A549 (cell line): Measurements from ENCODE around the gene SLC35B4. TPM values are rescaled to one million over a fixed set of nuclear protein-coding genes. Genes with fewer than 3 reads are reported as not detected.

Experiments
- ATAC-seq, 2 experiments: fragments of 200-7000 bp in 1 of 2; fragments of >200 bp in 1 of 2; cut with Nextera tagmentation in 1 of 2; cut with Tn5 transposase in 1 of 2; 3 replicates each; pipeline versions ENCODE4 v1.8.0 to v1.9.1; 2018 to 2020; ENCODE audit warnings: mild to moderate bottlenecking in 1 of 2, moderate library complexity in 1 of 2
- CTCF ChIA-PET: fragments of 300-600 bp; sonication (Branson Sonifier 250); formaldehyde crosslinking; extraction: SDS; loops from one replicate; lab custom pipeline; 2021; ENCODE audit warnings: antibody characterized with exemption, inconsistent platforms; lab: Yijun Ruan, JAX
- POLR2A ChIA-PET: fragments of 350-600 bp; formaldehyde crosslinking; extraction: SDS; loops from one replicate; lab custom pipeline; 2021; ENCODE audit warnings: antibody characterized with exemption, inconsistent platforms; lab: Yijun Ruan, JAX
- DNase-seq, 2 experiments: peaks; one replicate each; pipeline versions ENCODE4 v3.0.0 to v3.0.0-alpha.2; 2011 to 2016; ENCODE audit warnings: low read depth in 1 of 2, low spot score in 1 of 2
- FAIRE-seq: peaks from 2 replicates; lab custom pipeline; 2011; peaks lifted over from hg19 to GRCh38; lab: Jason Lieb, UNC
- H3K27ac ChIP-seq, 2 experiments: fragments of >200 bp; sonication (Bioruptor Twin); formaldehyde crosslinking; 3 replicates each; pipeline ENCODE4 v1.5.1; 2016 to 2017
- H3K4me1 ChIP-seq: fragments of >200 bp; sonication (Bioruptor Twin); formaldehyde crosslinking; 3 replicates; pipeline ENCODE4 v1.6.1; 2016
- H3K4me2 ChIP-seq: fragments of >200 bp; sonication (Bioruptor Twin); formaldehyde crosslinking; 3 replicates; pipeline ENCODE4 v1.6.1; 2016
- H3K4me3 ChIP-seq: fragments of >200 bp; sonication (Bioruptor Twin); formaldehyde crosslinking; 3 replicates; pipeline ENCODE4 v1.5.1; 2016
- H3K9me3 ChIP-seq: fragments of >200 bp; sonication (Bioruptor Twin); formaldehyde crosslinking; 3 replicates; pipeline ENCODE4 v1.6.1; 2016
- CBX2 ChIP-seq: fragments of 200-600 bp; sonication (generic); IDR thresholded peaks from 2 replicates; pipeline ENCODE4 v1.6.1; 2016; ENCODE audit warnings: low read depth, mild to moderate bottlenecking, borderline replicate concordance
- CEBPB ChIP-seq, 2 experiments: fragments of >200 bp in 1 of 2; sonication (Bioruptor Twin) in 1 of 2; formaldehyde crosslinking in 1 of 2; IDR thresholded peaks; 2 replicates each; pipeline ENCODE4 v1.6.1; 2012 to 2016
- CHD2 ChIP-seq: fragments of 150-350 bp; IDR thresholded peaks from 2 replicates; pipeline ENCODE4 v1.6.1; 2014; ENCODE audit warnings: low read length; ENCODE audit not compliant: partially characterized antibody
- FOSB ChIP-seq: fragments of 250-450 bp; sonication (Bioruptor Pico); IDR thresholded peaks from 2 replicates; pipeline ENCODE4 v1.5.0; 2020; ENCODE audit warnings: mild to moderate bottlenecking, moderate library complexity
- FOXS1 ChIP-seq: fragments of 250-450 bp; sonication (Bioruptor Pico); IDR thresholded peaks from 2 replicates; pipeline ENCODE4 v1.5.0; 2020; ENCODE audit warnings: mild to moderate bottlenecking, moderate library complexity
- HOXA7 ChIP-seq: fragments of 250-450 bp; sonication (Bioruptor Pico); IDR thresholded peaks from 2 replicates; pipeline ENCODE4 v1.5.0; 2020; ENCODE audit warnings: mild to moderate bottlenecking, moderate library complexity
- HOXB5 ChIP-seq: fragments of 250-450 bp; sonication (Bioruptor Pico); IDR thresholded peaks from 2 replicates; pipeline ENCODE4 v1.5.0; 2020; ENCODE audit warnings: mild to moderate bottlenecking, moderate library complexity
- JUNB ChIP-seq: fragments of >200 bp; sonication (Bioruptor Twin); formaldehyde crosslinking; IDR thresholded peaks from 2 replicates; pipeline ENCODE4 v1.6.1; 2016
- KDM5A ChIP-seq: fragments of 200-600 bp; sonication (generic); IDR thresholded peaks from 2 replicates; pipeline ENCODE4 v1.6.1; 2016; ENCODE audit warnings: antibody characterized with exemption, mild to moderate bottlenecking
- MAFK ChIP-seq: fragments of 450-650 bp; IDR thresholded peaks from 2 replicates; pipeline ENCODE4 v1.6.1; 2014; ENCODE audit not compliant: partially characterized antibody
- MAZ ChIP-seq: fragments of 150-350 bp; IDR thresholded peaks from 2 replicates; pipeline ENCODE4 v1.6.1; 2014; ENCODE audit warnings: antibody characterized with exemption, low read depth, low read length, borderline replicate concordance
- NPAS2 ChIP-seq: fragments of 250-450 bp; sonication (Bioruptor Pico); IDR thresholded peaks from 2 replicates; pipeline ENCODE4 v1.8.0; 2022; ENCODE audit warnings: mild to moderate bottlenecking, moderate library complexity, borderline replicate concordance
- PHF8 ChIP-seq: fragments of 200-600 bp; sonication (generic); IDR thresholded peaks from 2 replicates; pipeline ENCODE4 v1.6.1; 2016; ENCODE audit warnings: low read depth, mild to moderate bottlenecking, antibody characterized with exemption, moderate library complexity, borderline replicate concordance
- RAD21 ChIP-seq, 2 experiments: fragments of >200 bp in 1 of 2; sonication (Bioruptor Twin) in 1 of 2; formaldehyde crosslinking in 1 of 2; IDR thresholded peaks in 1 of 2; conservative IDR thresholded peaks in 1 of 2; 2 replicates in 1 of 2; 3 replicates in 1 of 2; pipeline ENCODE4 v1.6.1; 2012 to 2018; ENCODE audit warnings: inconsistent platforms in 1 of 2
- RARB ChIP-seq: fragments of 250-450 bp; sonication (Bioruptor Pico); IDR thresholded peaks from 2 replicates; pipeline ENCODE4 v1.8.0; 2021; ENCODE audit warnings: mild to moderate bottlenecking, moderate library complexity
- RCOR1 ChIP-seq: fragments of 150-350 bp; IDR thresholded peaks from 2 replicates; pipeline ENCODE4 v1.6.1; 2014; ENCODE audit warnings: antibody characterized with exemption, low read length, low read depth
- ZC3H11A ChIP-seq: fragments of 450-650 bp; IDR thresholded peaks from 2 replicates; pipeline ENCODE4 v1.6.1; 2014; ENCODE audit warnings: antibody characterized with exemption, mild to moderate bottlenecking
- ZFP36 ChIP-seq: fragments of 450-650 bp; IDR thresholded peaks from 2 replicates; pipeline ENCODE4 v1.6.1; 2014; ENCODE audit warnings: borderline replicate concordance; ENCODE audit not compliant: partially characterized antibody
- ZNF302 ChIP-seq: fragments of 250-450 bp; sonication (Bioruptor Pico); IDR thresholded peaks from 2 replicates; pipeline ENCODE4 v1.9.0; 2021; ENCODE audit warnings: inconsistent platforms, mild to moderate bottlenecking, moderate library complexity
- ZSCAN20 ChIP-seq: fragments of 250-450 bp; sonication (Bioruptor Pico); IDR thresholded peaks from 2 replicates; pipeline ENCODE4 v1.8.0; 2022; ENCODE audit warnings: mild to moderate bottlenecking, moderate library complexity
- WGBS: methylation state at CpG from one replicate; pipeline ENCODE4 v1.1.6; 2017; ENCODE audit errors: missing lambda C conversion rate; 5-methylcytosine and 5-hydroxymethylcytosine counted together
- polyA plus RNA-seq, 4 experiments: library from polyadenylated mRNA; depleted of rRNA in 3 of 4; stranded (reverse); fragments of >200 nt; fragmentation: RNase III in 1 of 4; extraction: RNeasy Plus Mini Kit Qiagen cat#74134 plus additional on column Dnase treatment in 1 of 4; gene quantifications; 2 replicates in 3 of 4; 3 replicates in 1 of 4; pipeline ENCODE4 v1.2.3, GENCODE V29; 2011 to 2017
- TF ChIP-seq, protein P1 (sequence below): IDR thresholded peaks from 2 replicates; pipeline ENCODE4 v1.6.1; 2012
- TF ChIP-seq, protein P2 (sequence below): IDR thresholded peaks from 2 replicates; pipeline ENCODE4 v1.6.1; 2012

Gene SLC35B4
- polyA plus RNA-seq, 2 of the 4 experiments (the other 2 are of a cell fraction): 32.8 to 73.0 TPM

DNA sequence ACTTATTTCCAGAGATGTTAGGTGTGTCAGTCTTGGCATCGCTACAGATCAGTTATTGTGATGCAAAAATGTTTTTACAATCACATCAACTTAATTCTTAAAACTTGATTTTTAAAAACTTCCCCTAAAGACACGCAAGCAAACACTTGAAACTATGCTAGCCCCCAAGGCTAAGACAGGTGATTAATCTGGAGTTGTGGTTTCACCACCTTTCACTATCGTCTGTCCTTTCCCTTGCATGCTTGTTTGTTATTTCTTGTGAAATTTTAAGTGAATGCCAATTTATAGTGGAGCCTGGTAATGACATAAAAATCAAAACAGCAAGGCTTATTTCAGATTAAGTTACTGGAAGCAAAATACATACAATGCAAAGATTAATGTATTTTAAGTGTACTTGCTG, 70.4 kb downstream of the SLC35B4 start (continued):
- no peak for TF ChIP-seq RCOR1
- TF ChIP-seq RAD21 (conservative IDR thresholded peaks at IDR 0.05 in 1 of 2, IDR thresholded peaks at IDR 0.05 in 1 of 2): no peak
- no peak for TF ChIP-seq FOXS1 (CRISPR knock-in tag)
- TF ChIP-seq MAZ: no peak
- TF ChIP-seq PHF8: no peak
- no peak for TF ChIP-seq CBX2
- TF ChIP-seq, protein P1, sequence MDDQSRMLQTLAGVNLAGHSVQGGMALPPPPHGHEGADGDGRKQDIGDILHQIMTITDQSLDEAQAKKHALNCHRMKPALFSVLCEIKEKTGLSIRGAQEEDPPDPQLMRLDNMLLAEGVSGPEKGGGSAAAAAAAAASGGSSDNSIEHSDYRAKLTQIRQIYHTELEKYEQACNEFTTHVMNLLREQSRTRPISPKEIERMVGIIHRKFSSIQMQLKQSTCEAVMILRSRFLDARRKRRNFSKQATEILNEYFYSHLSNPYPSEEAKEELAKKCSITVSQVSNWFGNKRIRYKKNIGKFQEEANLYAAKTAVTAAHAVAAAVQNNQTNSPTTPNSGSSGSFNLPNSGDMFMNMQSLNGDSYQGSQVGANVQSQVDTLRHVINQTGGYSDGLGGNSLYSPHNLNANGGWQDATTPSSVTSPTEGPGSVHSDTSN: no peak
- no peak for TF ChIP-seq RARB (CRISPR knock-in tag)
- TF ChIP-seq ZNF302 (CRISPR knock-in tag): no peak
- TF ChIP-seq MAFK: no peak
- no peak for TF ChIP-seq ZSCAN20 (CRISPR knock-in tag)

DNA sequence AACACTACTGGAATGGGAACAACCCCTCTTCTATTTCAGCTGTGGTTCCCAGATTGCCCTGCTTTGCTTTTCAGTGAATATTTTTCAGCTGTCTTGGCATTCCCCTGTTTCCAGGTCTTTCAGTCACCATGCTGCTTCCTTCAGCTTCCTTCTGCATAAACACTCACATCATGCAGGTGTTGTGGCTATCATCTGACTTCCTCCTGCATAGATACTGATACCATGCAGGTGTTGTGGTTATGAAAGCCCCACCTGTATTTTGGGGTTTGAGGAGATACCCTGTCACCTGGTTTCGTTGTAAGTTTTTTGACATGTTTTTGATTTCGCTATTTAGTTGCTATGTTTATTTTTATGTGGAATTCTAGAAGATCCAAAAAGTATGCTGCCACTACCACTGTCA, 71.5 kb downstream of the SLC35B4 start:
- H3K4me1 ChIP-seq: no peaks in the 10 kb centered on the region
- H3K4me3 ChIP-seq: no peak overlapping the region
- H3K9me3 ChIP-seq: 0 out of 3 replicates have a peak, but pooled peaks cover 3% of the 10 kb centered on the region
- no peak overlapping the region for H3K4me2 ChIP-seq
- no peak for DNase-seq
- no peak for ATAC-seq
- POLR2A ChIA-PET: no interaction called here
- TF ChIP-seq ZC3H11A: no peak
- TF ChIP-seq, protein P1: no peak
- TF ChIP-seq NPAS2: no peak
- TF ChIP-seq HOXA7 (CRISPR knock-in tag): no peak
- TF ChIP-seq, protein P2, sequence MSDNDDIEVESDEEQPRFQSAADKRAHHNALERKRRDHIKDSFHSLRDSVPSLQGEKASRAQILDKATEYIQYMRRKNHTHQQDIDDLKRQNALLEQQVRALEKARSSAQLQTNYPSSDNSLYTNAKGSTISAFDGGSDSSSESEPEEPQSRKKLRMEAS: no peak
- no peak for TF ChIP-seq FOSB (CRISPR knock-in tag)
- no peak for TF ChIP-seq JUNB
- no peak for TF ChIP-seq KDM5A
- no peak for TF ChIP-seq ZFP36
- no peak for TF ChIP-seq CHD2
- no peak for TF ChIP-seq CEBPB (IDR thresholded peaks at IDR 0.05)
- no peak for TF ChIP-seq HOXB5 (CRISPR knock-in tag)
- TF ChIP-seq PHF8: no peak
- no peak overlapping the region for H3K27ac ChIP-seq
- 77% methylated on average over 2 of the region's 2 CpGs for WGBS
- peak; percentile 13 for FAIRE-seq
- CTCF ChIA-PET: interaction anchor here (1.4 kb wide), 1 partner anchor 175 kb away, joined by 5 read pairs; no protein-coding TSS in a partner anchor

Other genes starting within 250 kb of the SLC35B4 start
- 0.32 and 0.71 TPM in 2 replicates for gene LRGUK, start 189.6 kb downstream of the SLC35B4 start, polyA plus RNA-seq (2011; rRNA removed)
- 0.21 to 0.29 TPM (median 0.28 TPM) in 3 replicates for gene LRGUK, start 189.6 kb downstream of the SLC35B4 start, polyA plus RNA-seq (2017; fragmentation: RNase III; extraction: RNeasy Plus Mini Kit Qiagen cat#74134 plus additional on column Dnase treatment)
- 1,636 and 1,761 TPM in 2 replicates for gene AKR1B1, start 142.2 kb upstream of the SLC35B4 start, polyA plus RNA-seq (2011; rRNA removed)
- 4,339 to 6,918 TPM (median 6,205 TPM) in 3 replicates for gene AKR1B1, start 142.2 kb upstream of the SLC35B4 start, polyA plus RNA-seq (2017; fragmentation: RNase III; extraction: RNeasy Plus Mini Kit Qiagen cat#74134 plus additional on column Dnase treatment)
- 5,007 and 5,423 TPM in 2 replicates for gene AKR1B10, start 210.6 kb upstream of the SLC35B4 start, polyA plus RNA-seq (2011; rRNA removed)
- gene AKR1B10, start 210.6 kb upstream of the SLC35B4 start, polyA plus RNA-seq (2017; fragmentation: RNase III; extraction: RNeasy Plus Mini Kit Qiagen cat#74134 plus additional on column Dnase treatment): 2,953 to 3,542 TPM (median 3,237 TPM) in 3 replicates
- gene AKR1B15, start 232.2 kb upstream of the SLC35B4 start, polyA plus RNA-seq (2011; rRNA removed): 17.9 and 19.9 TPM in 2 replicates
- gene AKR1B15, start 232.2 kb upstream of the SLC35B4 start, polyA plus RNA-seq (2017; fragmentation: RNase III; extraction: RNeasy Plus Mini Kit Qiagen cat#74134 plus additional on column Dnase treatment): 22.0 to 26.7 TPM (median 24.7 TPM) in 3 replicates